OCI-LY1 (cell line): ENCODE data around the gene FAM184A.

Experiments used
- H2AFZ ChIP-seq: fragments of 200-600 bp; sonication (generic), shearing (Covaris generic); 2 replicates; pipeline ENCODE4 v1.6.0; 2014; ENCODE audit warnings: antibody characterized with exemption, mild to moderate bottlenecking, low read length
- H3F3A ChIP-seq: fragments of 200-600 bp; sonication (generic), shearing (Covaris generic); 2 replicates; pipeline ENCODE4 v1.6.0; 2014; ENCODE audit warnings: mild to moderate bottlenecking, antibody characterized with exemption, low read length, moderate library complexity; ENCODE audit not compliant: insufficient read depth
- H3K27ac ChIP-seq: fragments of 200-600 bp; sonication (generic); 2 replicates; pipeline ENCODE4 v1.5.1; 2014; ENCODE audit warnings: low read length, mixed run types, mild to moderate bottlenecking, low read depth; ENCODE audit not compliant: poor library complexity, severe bottlenecking
- H3K27me3 ChIP-seq: fragments of 200-600 bp; sonication (generic); 2 replicates; pipeline ENCODE4 v1.6.0; 2014; ENCODE audit warnings: antibody characterized with exemption, mild to moderate bottlenecking, low read length, moderate library complexity; ENCODE audit not compliant: insufficient read depth
- H3K36me3 ChIP-seq: fragments of 200-600 bp; sonication (generic); 2 replicates; pipeline ENCODE4 v1.6.1; 2014; ENCODE audit warnings: mild to moderate bottlenecking, antibody characterized with exemption, low read length, moderate library complexity, mixed read lengths; ENCODE audit not compliant: insufficient read depth
- H3K4me1 ChIP-seq: fragments of 200-600 bp; sonication (generic); 2 replicates; pipeline ENCODE4 v1.5.1; 2014; ENCODE audit warnings: mild to moderate bottlenecking, low read length, moderate library complexity; ENCODE audit not compliant: insufficient read depth, severe bottlenecking
- H3K4me2 ChIP-seq: fragments of 200-600 bp; sonication (generic), shearing (Covaris generic); 2 replicates; pipeline ENCODE4 v1.6.1; 2014; ENCODE audit warnings: low read length
- H3K4me3 ChIP-seq: fragments of 200-600 bp; sonication (generic); 2 replicates; pipeline ENCODE4 v1.5.1; 2014; ENCODE audit warnings: low read length, low read depth, mild to moderate bottlenecking, mixed read lengths; ENCODE audit not compliant: poor library complexity, severe bottlenecking
- H3K79me2 ChIP-seq: fragments of 200-600 bp; shearing (Covaris generic); 2 replicates; pipeline ENCODE4 v1.6.1; 2016; ENCODE audit warnings: mixed run types, low read length, mixed read lengths; ENCODE audit not compliant: insufficient read depth
- H3K9ac ChIP-seq: fragments of 200-600 bp; sonication (generic), shearing (Covaris generic); 2 replicates; pipeline ENCODE4 v1.6.1; 2014; ENCODE audit warnings: mild to moderate bottlenecking, low read length, mixed read lengths
- H3K9me2 ChIP-seq: fragments of 200-600 bp; sonication (generic), shearing (Covaris generic); 2 replicates; pipeline ENCODE4 v1.6.1; 2014; ENCODE audit warnings: low read depth, mild to moderate bottlenecking, low read length, mixed read lengths
- H3K9me3 ChIP-seq: fragments of 200-600 bp; shearing (Covaris generic); 2 replicates; pipeline ENCODE4 v1.6.1; 2014; ENCODE audit warnings: low read length, mixed read lengths
- H4K20me1 ChIP-seq: fragments of 200-600 bp; sonication (generic), shearing (Covaris generic); 2 replicates; pipeline ENCODE4 v1.6.0; 2016; ENCODE audit warnings: mild to moderate bottlenecking, low read length; ENCODE audit not compliant: insufficient read depth
- EZH2 ChIP-seq: fragments of 200-600 bp; sonication (generic), shearing (Covaris generic); IDR thresholded peaks from 2 replicates; pipeline ENCODE4 v1.8.0; 2017; ENCODE audit warnings: borderline replicate concordance, mixed run types, mild to moderate bottlenecking, antibody characterized with exemption, low read length, moderate library complexity, mixed read lengths
- TF ChIP-seq, protein P1 (sequence below): fragments of 200-600 bp; sonication (generic), shearing (Covaris generic); IDR thresholded peaks from 2 replicates; pipeline ENCODE4 v1.5.1; 2017; ENCODE audit warnings: mild to moderate bottlenecking, antibody characterized with exemption, low read length, moderate library complexity, mixed read lengths

Gene FAM184A

DNA sequence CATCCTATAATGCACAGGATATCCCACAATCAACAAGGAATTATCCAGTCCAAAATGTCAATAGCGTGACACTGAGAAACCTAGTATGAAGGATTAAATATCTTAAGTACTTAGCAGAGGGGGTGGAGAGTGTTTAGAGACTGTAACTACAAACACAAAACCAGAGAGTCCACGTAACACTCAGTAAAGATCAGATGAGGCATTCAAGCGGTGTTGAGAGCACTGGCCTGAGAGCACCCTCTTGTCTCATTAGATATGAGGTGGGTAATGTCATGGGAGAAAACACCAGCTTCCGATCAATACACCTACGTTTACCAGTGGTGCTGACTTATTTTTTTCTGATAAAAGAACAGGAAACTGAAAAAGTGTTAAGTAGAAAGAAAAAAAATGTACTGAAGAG lies 2.3 kb downstream of the FAM184A start:
- Histone ChIP-seq H3K9me2 (no peaks in the 10 kb centered on the region), H3K9me3 (no peaks in the 10 kb centered on the region), H3K79me2 (no peaks in the 10 kb centered on the region), H3K36me3 (no peaks in the 10 kb centered on the region), H3K4me1 (peaks cover 17% of the 10 kb centered on the region), H4K20me1 (no peaks in the 10 kb centered on the region), H3F3A (no peaks in the 10 kb centered on the region; the same call in 1 of the 2 replicates), H3K4me2 (no peak overlapping the region), H3K9ac (no peak overlapping the region), H3K4me3 (no peak overlapping the region), H3K27me3 (no peaks in the 10 kb centered on the region), H2AFZ (no peak overlapping the region), H3K27ac (no peak overlapping the region)
- no peak for TF ChIP-seq EZH2
- TF ChIP-seq, protein P1, sequence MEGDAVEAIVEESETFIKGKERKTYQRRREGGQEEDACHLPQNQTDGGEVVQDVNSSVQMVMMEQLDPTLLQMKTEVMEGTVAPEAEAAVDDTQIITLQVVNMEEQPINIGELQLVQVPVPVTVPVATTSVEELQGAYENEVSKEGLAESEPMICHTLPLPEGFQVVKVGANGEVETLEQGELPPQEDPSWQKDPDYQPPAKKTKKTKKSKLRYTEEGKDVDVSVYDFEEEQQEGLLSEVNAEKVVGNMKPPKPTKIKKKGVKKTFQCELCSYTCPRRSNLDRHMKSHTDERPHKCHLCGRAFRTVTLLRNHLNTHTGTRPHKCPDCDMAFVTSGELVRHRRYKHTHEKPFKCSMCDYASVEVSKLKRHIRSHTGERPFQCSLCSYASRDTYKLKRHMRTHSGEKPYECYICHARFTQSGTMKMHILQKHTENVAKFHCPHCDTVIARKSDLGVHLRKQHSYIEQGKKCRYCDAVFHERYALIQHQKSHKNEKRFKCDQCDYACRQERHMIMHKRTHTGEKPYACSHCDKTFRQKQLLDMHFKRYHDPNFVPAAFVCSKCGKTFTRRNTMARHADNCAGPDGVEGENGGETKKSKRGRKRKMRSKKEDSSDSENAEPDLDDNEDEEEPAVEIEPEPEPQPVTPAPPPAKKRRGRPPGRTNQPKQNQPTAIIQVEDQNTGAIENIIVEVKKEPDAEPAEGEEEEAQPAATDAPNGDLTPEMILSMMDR: no peak

DNA sequence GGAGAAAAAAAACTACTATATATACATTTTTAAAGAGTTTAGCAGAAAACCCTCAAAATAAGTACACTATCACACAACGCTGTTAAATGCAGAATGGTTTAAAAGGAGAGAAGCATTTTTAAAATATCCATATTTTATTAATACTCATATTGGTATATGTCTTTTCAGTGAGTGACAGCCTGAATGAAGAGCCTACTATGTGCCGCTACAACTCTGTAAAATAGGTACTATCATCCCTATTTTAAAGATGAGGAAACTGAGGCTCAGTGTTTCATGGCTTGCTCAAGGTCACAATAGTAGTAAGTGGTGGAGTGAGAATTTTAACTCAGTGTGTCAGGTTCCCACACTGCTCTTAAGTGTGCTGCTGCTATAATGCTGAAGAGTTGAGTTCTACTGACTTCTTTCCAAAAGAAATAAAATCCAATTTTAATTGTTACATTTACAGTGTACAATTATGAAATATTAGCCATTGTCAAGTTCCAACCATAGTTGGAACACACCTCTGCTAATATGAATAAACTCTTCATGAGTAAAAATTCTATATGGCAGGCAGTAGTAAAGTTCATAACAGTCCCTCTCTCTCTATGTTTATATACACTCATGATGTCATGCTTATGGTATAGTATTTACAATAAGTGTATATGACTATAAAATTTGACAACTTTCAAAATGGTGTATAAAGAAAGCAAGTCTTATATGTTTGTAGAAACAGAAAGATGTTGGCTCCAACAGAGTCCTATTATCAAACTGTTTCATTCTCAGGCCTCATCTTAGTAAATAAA lies 3.1 kb downstream of the FAM184A start:
- Histone ChIP-seq H3K9me3 (no peaks in the 10 kb centered on the region), H2AFZ (no peak overlapping the region), H3K27ac (no peak overlapping the region), H3K4me1 (peaks cover 17% of the 10 kb centered on the region), H3K4me2 (no peak overlapping the region), H3K4me3 (no peak overlapping the region), H3K79me2 (no peaks in the 10 kb centered on the region), H3K27me3 (no peaks in the 10 kb centered on the region), H3F3A (no peaks in the 10 kb centered on the region; the same call in 1 of the 2 replicates), H4K20me1 (no peaks in the 10 kb centered on the region), H3K36me3 (no peaks in the 10 kb centered on the region), H3K9ac (no peak overlapping the region), H3K9me2 (no peaks in the 10 kb centered on the region)
- TF ChIP-seq, protein P1: no peak
- no peak for TF ChIP-seq EZH2

DNA sequence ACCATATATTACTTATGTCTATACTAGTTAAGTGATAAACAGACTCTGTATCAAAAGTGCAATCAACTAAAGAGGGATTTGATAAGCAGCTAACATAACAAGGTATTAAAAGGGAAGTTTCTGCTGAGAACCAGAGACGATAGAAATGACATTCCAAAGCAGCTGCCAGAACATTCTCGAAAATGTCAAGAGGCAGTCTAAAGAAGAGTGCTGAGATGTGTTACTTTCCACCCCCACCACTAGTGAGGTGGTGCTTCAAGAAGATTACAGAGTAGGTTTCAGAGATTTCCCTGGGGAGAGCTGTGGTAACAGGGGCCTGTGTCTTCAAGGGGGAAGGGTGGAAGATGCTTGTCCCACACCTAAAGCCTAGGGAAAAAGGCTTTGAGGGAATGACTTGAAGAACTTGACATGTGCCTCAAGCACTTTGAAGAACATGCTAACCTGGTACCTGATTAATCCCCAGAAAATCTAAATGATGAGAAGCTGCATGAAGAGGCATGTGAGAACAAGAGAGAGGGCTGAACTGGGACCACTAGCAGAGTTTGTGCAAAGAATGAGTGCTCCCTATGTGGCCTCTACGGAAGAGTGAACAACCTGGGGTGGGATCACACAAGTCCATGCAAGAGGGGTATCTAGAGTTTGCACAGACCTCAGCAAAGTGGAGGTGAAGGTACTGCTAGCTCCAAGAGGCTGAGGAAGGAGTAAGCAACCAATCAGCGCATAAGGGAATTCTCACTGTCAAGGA lies 5.0 kb downstream of the FAM184A start:
- no peak overlapping the region for H2AFZ ChIP-seq
- TF ChIP-seq, protein P1: no peak
- no peak for TF ChIP-seq EZH2
- H3K79me2 ChIP-seq: no peaks in the 10 kb centered on the region
- H3F3A ChIP-seq: no peaks in the 10 kb centered on the region
- no peak overlapping the region for H3K4me2 ChIP-seq
- no peaks in the 10 kb centered on the region for H3K9me3 ChIP-seq
- H3K9ac ChIP-seq: no peak overlapping the region
- no peak overlapping the region for H3K4me3 ChIP-seq
- peaks cover 10% of the 10 kb centered on the region for H3K4me1 ChIP-seq
- no peaks in the 10 kb centered on the region for H3K27me3 ChIP-seq
- no peaks in the 10 kb centered on the region for H3K36me3 ChIP-seq
- H3K9me2 ChIP-seq: no peaks in the 10 kb centered on the region
- no peaks in the 10 kb centered on the region for H4K20me1 ChIP-seq
- no peak overlapping the region for H3K27ac ChIP-seq
